PC-9 (cell line): ENCODE results near the gene ILF2.

ENCODE experiments used
- EZH2 ChIP-seq: fragments of 200-600 bp; sonication (generic); IDR thresholded peaks from 2 replicates; pipeline ENCODE4 v1.8.0; 2017; ENCODE audit warnings: antibody characterized with exemption, low read depth
- TF ChIP-seq, protein P1 (sequence below): fragments of 200-600 bp; sonication (generic); conservative IDR thresholded peaks from 2 replicates; pipeline ENCODE4 v1.6.1; 2017; ENCODE audit warnings: mixed run types, antibody characterized with exemption, mild to moderate bottlenecking, moderate library complexity

DNA sequence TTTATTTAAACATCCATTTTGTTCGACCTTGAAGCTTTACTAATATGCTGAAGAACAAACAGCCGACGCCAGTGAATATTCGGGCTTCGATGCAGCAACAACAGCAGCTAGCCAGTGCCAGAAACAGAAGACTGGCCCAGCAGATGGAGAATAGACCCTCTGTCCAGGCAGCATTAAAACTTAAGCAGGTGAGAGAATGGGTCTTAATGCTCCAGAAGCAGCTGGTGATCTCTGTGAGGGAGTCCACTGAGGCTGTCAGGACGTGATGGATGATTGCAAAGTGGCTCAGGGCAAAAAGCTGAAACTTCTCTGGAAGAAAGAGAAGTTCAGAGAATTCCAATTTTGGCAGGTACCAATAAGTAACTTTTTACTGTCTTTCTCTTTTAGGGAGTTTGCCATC lies 32.5 kb downstream of the ILF2 start:
- TF ChIP-seq, protein P1, sequence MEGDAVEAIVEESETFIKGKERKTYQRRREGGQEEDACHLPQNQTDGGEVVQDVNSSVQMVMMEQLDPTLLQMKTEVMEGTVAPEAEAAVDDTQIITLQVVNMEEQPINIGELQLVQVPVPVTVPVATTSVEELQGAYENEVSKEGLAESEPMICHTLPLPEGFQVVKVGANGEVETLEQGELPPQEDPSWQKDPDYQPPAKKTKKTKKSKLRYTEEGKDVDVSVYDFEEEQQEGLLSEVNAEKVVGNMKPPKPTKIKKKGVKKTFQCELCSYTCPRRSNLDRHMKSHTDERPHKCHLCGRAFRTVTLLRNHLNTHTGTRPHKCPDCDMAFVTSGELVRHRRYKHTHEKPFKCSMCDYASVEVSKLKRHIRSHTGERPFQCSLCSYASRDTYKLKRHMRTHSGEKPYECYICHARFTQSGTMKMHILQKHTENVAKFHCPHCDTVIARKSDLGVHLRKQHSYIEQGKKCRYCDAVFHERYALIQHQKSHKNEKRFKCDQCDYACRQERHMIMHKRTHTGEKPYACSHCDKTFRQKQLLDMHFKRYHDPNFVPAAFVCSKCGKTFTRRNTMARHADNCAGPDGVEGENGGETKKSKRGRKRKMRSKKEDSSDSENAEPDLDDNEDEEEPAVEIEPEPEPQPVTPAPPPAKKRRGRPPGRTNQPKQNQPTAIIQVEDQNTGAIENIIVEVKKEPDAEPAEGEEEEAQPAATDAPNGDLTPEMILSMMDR, result no peak
- TF ChIP-seq EZH2, result no peak
